ENCODE measurements around the gene PLK3. TPM values are rescaled to one million over a fixed set of nuclear protein-coding genes. Genes with fewer than 3 reads are reported as not detected.

The PLK3 gene
- total RNA-seq, 2 experiments from 2014 or later = 8.8 to 10.1 TPM

- peaks cover 54% of the 10 kb centered on the region for H3K79me2 ChIP-seq (ENCODE audit: insufficient read depth, low read depth, low read length)
- CTCF ChIA-PET (ENCODE audit: unreplicated experiment) = interaction anchor here (0.5 to 1.0 kb wide), 4 partner anchors 10 to 236 kb away, joined by 3 to 4 read pairs (median 3); partner anchors contain the start of genes BEST4 and HECTD3
Measured at GRCh38 chr1:44775078-44775929, 24.9 kb upstream of the PLK3 start, which contains the start of gene RPS8. RPS8 (plus strand) TSS chr1:44775540; CDS start chr1:44775597, 57 bp downstream.

GRCh38 chr1:44775930-44776729 is 24.0 kb upstream of the PLK3 start:
- H3K9me3 ChIP-seq (ENCODE audit: low read length) = no peaks in the 10 kb centered on the region
- H2AFZ ChIP-seq (ENCODE audit: low read length) = no peak overlapping the region
- ChIA-PET POLR2A (interaction anchor here (0.9 to 4.4 kb wide), 11 partner anchors 8 to 91 kb away, joined by 3 to 33 read pairs (median 9); partner anchors contain the start of gene RNU5D-1), CTCF (ENCODE audit: unreplicated experiment) (interaction anchor here (0.5 to 1.0 kb wide), 4 partner anchors 9 to 47 kb away, joined by 3 to 4 read pairs (median 3); partner anchors contain the start of gene BEST4)
- intact Hi-C loops (cut with micrococcal nuclease; ENCODE audit: unreplicated experiment) = loop anchor here (2.0 kb wide), 2 partner anchors 37 to 45 kb away; partner anchors contain the start of genes KIF2C and RNU5D-1
- H3K36me3 ChIP-seq (ENCODE audit: insufficient read depth, low read length) = peaks cover 56% of the 10 kb centered on the region
- TF ChIP-seq EZH2phosphoT487 (IDR thresholded peaks at IDR 0.05; ENCODE audit: borderline replicate concordance, low read depth, low read length) (no peak), CTCF (conservative IDR thresholded peaks at IDR 0.05; ENCODE audit: low read length) (no peak)
- H3K79me2 ChIP-seq (ENCODE audit: insufficient read depth, low read depth, low read length) = peaks cover 54% of the 10 kb centered on the region
- H3K4me2 ChIP-seq (ENCODE audit: low read length) = peak overlapping the region; percentile 93
- BruUV-seq (replicated peaks) = TSS peak; percentile 66
- no peaks in the 10 kb centered on the region for H3K9me2 ChIP-seq (ENCODE audit: insufficient read depth, low read length)
- H3K27ac ChIP-seq (ENCODE audit: low read depth, low read length, poor library complexity, severe bottlenecking) = peak overlapping the region; percentile 68
- peaks cover 10% of the 10 kb centered on the region for H4K20me1 ChIP-seq (ENCODE audit: insufficient read depth, low read length)
- H3K4me3 ChIP-seq (ENCODE audit: low read depth, low read length, poor library complexity, severe bottlenecking) = peak overlapping the region; percentile 99
- peaks cover 32% of the 10 kb centered on the region for H3K4me1 ChIP-seq (ENCODE audit: insufficient read depth, low read length, poor library complexity, severe bottlenecking)
- peak; percentile 51 for DNase-seq (ENCODE audit: low spot score)

More at GRCh38 chr1:44775078-44775929, 24.9 kb upstream of the PLK3 start, which contains the start of gene RPS8:
- peak; percentile 95 for DNase-seq (ENCODE audit: low spot score)
- peak within 1 kb of the TSS; percentile 99 for H3K4me3 ChIP-seq (ENCODE audit: low read depth, low read length, poor library complexity, severe bottlenecking)
- POLR2A ChIA-PET = interaction anchor here (0.5 to 4.4 kb wide), 20 partner anchors 8 to 565 kb away, joined by 3 to 33 read pairs (median 4); partner anchors contain the start of genes MUTYH, RNU5D-1 and TOE1
- peaks cover 32% of the 10 kb centered on the region for H3K4me1 ChIP-seq (ENCODE audit: insufficient read depth, low read length, poor library complexity, severe bottlenecking)
- peak within 1 kb of the TSS; percentile 93 for H3K4me2 ChIP-seq (ENCODE audit: low read length)
- H2AFZ ChIP-seq (ENCODE audit: low read length) = peak within 1 kb of the TSS; percentile 47; the same call in 1 of the 2 replicates
- intact Hi-C loops (cut with micrococcal nuclease; ENCODE audit: unreplicated experiment) = loop anchor here (2.0 kb wide), 2 partner anchors 37 to 45 kb away; partner anchors contain the start of genes KIF2C and RNU5D-1
- TF ChIP-seq CTCF (conservative IDR thresholded peaks at IDR 0.05; ENCODE audit: low read length) (no peak), EZH2phosphoT487 (IDR thresholded peaks at IDR 0.05; ENCODE audit: borderline replicate concordance, low read depth, low read length) (no peak)
- H3K36me3 ChIP-seq (ENCODE audit: insufficient read depth, low read length) = peaks cover 48% of the 10 kb centered on the region
- TSS peak; percentile 97 for BruUV-seq (replicated peaks)
- peaks cover 10% of the 10 kb centered on the region for H4K20me1 ChIP-seq (ENCODE audit: insufficient read depth, low read length)
- H3K9me3 ChIP-seq (ENCODE audit: low read length) = no peaks in the 10 kb centered on the region
- H3K27ac ChIP-seq (ENCODE audit: low read depth, low read length, poor library complexity, severe bottlenecking) = peak within 1 kb of the TSS; percentile 68
- no peaks in the 10 kb centered on the region for H3K9me2 ChIP-seq (ENCODE audit: insufficient read depth, low read length)
